CD4-positive, alpha-beta T cell treated with Interleukin-15 for 1 hour (primary cell): ENCODE measurements around the gene PPFIBP2.
A peak's percentile ranks its signal among the peaks of the same experiment; 100 is the strongest.

ENCODE experiments used
- DNase-seq: peaks from one replicate; pipeline ENCODE4 v3.0.0-alpha.2; 2020

The PPFIBP2 gene

GRCh38 chr11:7513234-7514098 lies at the start of gene PPFIBP2:
TSS of gene PPFIBP2 (plus strand) at chr11:7513999. CDS start at chr11:7549476, 35,477 bp downstream.
- DNase-seq, result peak; percentile 79

- no peak for DNase-seq
These were observed 46.1 kb upstream of the PPFIBP2 start for GRCh38 chr11:7467652-7468051.

- DNase-seq, result no peak
These were observed 44.4 kb upstream of the PPFIBP2 start for GRCh38 chr11:7469351-7469865.

GRCh38 chr11:7471071-7471470 lies 42.7 kb upstream of the PPFIBP2 start:
- DNase-seq, result no peak

- peak; percentile 36 for DNase-seq
These were observed 40.1 kb upstream of the PPFIBP2 start for GRCh38 chr11:7473717-7474116.

GRCh38 chr11:7480113-7480512 lies 33.7 kb upstream of the PPFIBP2 start:
- no peak for DNase-seq

GRCh38 chr11:7484131-7484530 lies 29.7 kb upstream of the PPFIBP2 start:
- no peak for DNase-seq

GRCh38 chr11:7484645-7485044 lies 29.2 kb upstream of the PPFIBP2 start:
- no peak for DNase-seq

- DNase-seq, result no peak
These were observed 28.4 kb upstream of the PPFIBP2 start, which contains the start of gene OLFML1 for GRCh38 chr11:7485186-7486097. TSS of gene OLFML1 (plus strand) at chr11:7485506. CDS start at chr11:7485876, 370 bp downstream.

GRCh38 chr11:7486098-7486780 lies 27.6 kb upstream of the PPFIBP2 start:
- DNase-seq, result no peak

GRCh38 chr11:7486781-7487140 lies 27.0 kb upstream of the PPFIBP2 start:
- DNase-seq, result no peak

- DNase-seq, result no peak
These were observed 26.4 kb upstream of the PPFIBP2 start for GRCh38 chr11:7487360-7487759.

GRCh38 chr11:7488681-7489080 lies 25.1 kb upstream of the PPFIBP2 start:
- no peak for DNase-seq

- no peak for DNase-seq
These were observed 24.4 kb upstream of the PPFIBP2 start for GRCh38 chr11:7489376-7489775.

- no peak for DNase-seq
These were observed 23.7 kb upstream of the PPFIBP2 start for GRCh38 chr11:7490054-7490453.

- no peak for DNase-seq
These were observed 23.3 kb upstream of the PPFIBP2 start for GRCh38 chr11:7490535-7490934.

GRCh38 chr11:7492253-7492652 lies 21.5 kb upstream of the PPFIBP2 start:
- no peak for DNase-seq

- no peak for DNase-seq
These were observed 20.1 kb upstream of the PPFIBP2 start for GRCh38 chr11:7493670-7494069.

GRCh38 chr11:7494086-7494745 lies 19.6 kb upstream of the PPFIBP2 start:
- no peak for DNase-seq

GRCh38 chr11:7495882-7496551 lies 17.8 kb upstream of the PPFIBP2 start:
- peak; percentile 59 for DNase-seq

GRCh38 chr11:7498193-7498592 lies 15.6 kb upstream of the PPFIBP2 start:
- no peak for DNase-seq

GRCh38 chr11:7499081-7499480 lies 14.7 kb upstream of the PPFIBP2 start:
- DNase-seq, result no peak
